NCI-H1048 (cell line): ENCODE data around the gene ALKBH5.
A peak's percentile ranks its signal among the peaks of the same experiment; 100 is the strongest.

Source experiments
- DNase-seq: peaks from one replicate; lab custom pipeline; 2025; lab: John Stamatoyannopoulos, UW

The ALKBH5 gene

GRCh38 chr17:18158022-18158600 lies 25.5 kb upstream of the ALKBH5 start:
- DNase-seq: peak; percentile 60

GRCh38 chr17:18159551-18160120 lies 24.0 kb upstream of the ALKBH5 start:
- DNase-seq: no peak

- no peak for DNase-seq
Observed at GRCh38 chr17:18160128-18160856, 23.3 kb upstream of the ALKBH5 start.

GRCh38 chr17:18161207-18162145 lies 22.2 kb upstream of the ALKBH5 start:
- no peak for DNase-seq

- DNase-seq: no peak
Observed at GRCh38 chr17:18163547-18163946, 20.1 kb upstream of the ALKBH5 start.

GRCh38 chr17:18166894-18167293 lies 16.7 kb upstream of the ALKBH5 start:
- no peak for DNase-seq

- DNase-seq: no peak
Observed at GRCh38 chr17:18167421-18167820, 16.2 kb upstream of the ALKBH5 start.

- DNase-seq: no peak
Observed at GRCh38 chr17:18172531-18173278, 10.9 kb upstream of the ALKBH5 start.

GRCh38 chr17:18173740-18174139 lies 9.9 kb upstream of the ALKBH5 start:
- no peak for DNase-seq

GRCh38 chr17:18176176-18176575 lies 7.5 kb upstream of the ALKBH5 start:
- DNase-seq: no peak

GRCh38 chr17:18177133-18177532 lies 6.5 kb upstream of the ALKBH5 start:
- DNase-seq: no peak

GRCh38 chr17:18177722-18178121 lies 5.9 kb upstream of the ALKBH5 start:
- DNase-seq: no peak

- no peak for DNase-seq
Observed at GRCh38 chr17:18179196-18179595, 4.4 kb upstream of the ALKBH5 start.

GRCh38 chr17:18179804-18180203 lies 3.8 kb upstream of the ALKBH5 start:
- no peak for DNase-seq

- DNase-seq: no peak
Observed at GRCh38 chr17:18181358-18181757, 2.3 kb upstream of the ALKBH5 start.

- DNase-seq: no peak
Observed at GRCh38 chr17:18182110-18182977, 1.3 kb upstream of the ALKBH5 start.

GRCh38 chr17:18182978-18183333 lies 672 bp upstream of the ALKBH5 start:
- DNase-seq: peak; percentile 67

- DNase-seq: no peak
Observed at GRCh38 chr17:18184143-18185031, 759 bp downstream of the ALKBH5 start.

GRCh38 chr17:18185391-18185790 lies 1.8 kb downstream of the ALKBH5 start:
- no peak for DNase-seq
